Measurements from ENCODE around the gene IP6K3.

Gene IP6K3

DNA sequence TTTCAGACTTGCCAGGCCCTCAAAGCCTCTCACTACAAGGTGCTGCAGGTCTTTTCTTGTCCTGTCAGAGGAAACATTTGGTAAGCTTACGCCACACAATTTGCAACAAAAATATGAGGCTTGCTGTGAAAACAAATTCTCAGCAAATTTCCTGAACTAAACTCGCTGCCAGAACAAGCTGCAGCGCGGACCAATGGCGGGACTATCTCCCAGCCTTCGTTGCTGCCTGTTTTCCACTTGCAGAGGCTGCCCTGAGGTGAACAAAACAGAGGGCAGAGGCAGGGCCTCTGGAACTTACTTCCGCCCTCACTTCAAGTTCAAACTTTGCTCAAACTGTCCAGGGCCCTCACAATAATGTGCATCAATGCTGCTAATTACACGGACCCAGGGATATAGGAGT lies 47.6 kb downstream of the IP6K3 start:
- no peak for TF ChIP-seq CTCF (IDR thresholded peaks at IDR 0.05; ENCODE audit: low read length, missing control alignments)
- no peak overlapping the region for H3K4me3 ChIP-seq (replicated peaks; ENCODE audit: low read depth, low read length)
- no peak for DNase-seq (ENCODE audit: low read depth)

GRCh38 chr6:33698494-33698893 lies 48.2 kb downstream of the IP6K3 start:
- no peak for DNase-seq (ENCODE audit: low read depth)
- no peak overlapping the region for H3K4me3 ChIP-seq (replicated peaks; ENCODE audit: low read depth, low read length)
- no peak for TF ChIP-seq CTCF (IDR thresholded peaks at IDR 0.05; ENCODE audit: low read length, missing control alignments)

GRCh38 chr6:33697845-33698244 lies 48.9 kb downstream of the IP6K3 start:
- H3K4me3 ChIP-seq (replicated peaks; ENCODE audit: low read depth, low read length) = no peak overlapping the region
- no peak for DNase-seq (ENCODE audit: low read depth)
- TF ChIP-seq CTCF (IDR thresholded peaks at IDR 0.05; ENCODE audit: low read length, missing control alignments) = no peak

- H3K4me3 ChIP-seq (replicated peaks; ENCODE audit: low read depth, low read length) = no peak overlapping the region
- no peak for TF ChIP-seq CTCF (IDR thresholded peaks at IDR 0.05; ENCODE audit: low read length, missing control alignments)
- DNase-seq (ENCODE audit: low read depth) = peak; percentile 91
Observed at GRCh38 chr6:33696548-33697518, 49.9 kb downstream of the IP6K3 start.

DNA sequence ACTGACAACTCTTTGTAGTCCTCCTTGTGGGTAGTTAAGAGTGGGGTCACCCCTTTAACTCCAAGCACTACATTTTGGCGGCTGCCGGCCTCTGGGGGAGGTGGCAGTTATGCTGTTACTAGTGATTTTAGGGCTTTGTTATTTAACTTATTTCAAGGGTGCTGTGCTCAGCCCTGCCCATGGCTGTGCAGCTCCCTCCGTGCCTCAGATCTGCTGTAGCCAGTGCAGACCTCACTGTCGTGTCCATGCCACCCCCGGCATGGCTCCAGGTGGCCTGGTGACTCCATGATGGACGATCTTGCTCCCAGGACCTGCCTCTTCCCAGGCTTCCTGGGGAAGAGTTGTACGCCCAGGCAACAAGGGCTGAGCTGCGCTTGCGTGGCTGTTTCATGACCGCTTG lies 50.6 kb downstream of the IP6K3 start:
- H3K4me3 ChIP-seq (replicated peaks; ENCODE audit: low read depth, low read length) = no peak overlapping the region

GRCh38 chr6:33695451-33695887 lies 51.2 kb downstream of the IP6K3 start:
- DNase-seq (ENCODE audit: low read depth) = no peak
- no peak for TF ChIP-seq CTCF (IDR thresholded peaks at IDR 0.05; ENCODE audit: low read length, missing control alignments)
- H3K4me3 ChIP-seq (replicated peaks; ENCODE audit: low read depth, low read length) = no peak overlapping the region

More for the DNA sequence above, 50.6 kb downstream of the IP6K3 start:
- DNase-seq (ENCODE audit: low read depth) = no peak
- TF ChIP-seq CTCF (IDR thresholded peaks at IDR 0.05; ENCODE audit: low read length, missing control alignments) = no peak

All from fibroblast of pulmonary artery (primary cell).